H1 (cell line): Measurements from ENCODE around the gene FXYD5. TPM values are rescaled to one million over a fixed set of nuclear protein-coding genes. Genes with fewer than 3 reads are reported as not detected.
"Not testable (repeated sequence)": the region's sequence is repeated elsewhere in the genome, so short reads cannot be mapped to it uniquely, and the experiment has no call there.

ENCODE experiments used
- CTCF ChIA-PET: fragments of 300-600 bp; sonication (Branson Sonifier 250); formaldehyde crosslinking; loops from one replicate; lab custom pipeline; 2021; ENCODE audit not compliant: partially characterized antibody; lab: Charles Lee
- POLR2A ChIA-PET: fragments of 300-600 bp; sonication (Branson Sonifier 250); formaldehyde crosslinking; loops from one replicate; lab custom pipeline; 2021; ENCODE audit warnings: inconsistent platforms; ENCODE audit not compliant: partially characterized antibody; lab: Charles Lee
- DNase-seq, 2 experiments: peaks; one replicate each; pipeline versions ENCODE4 v3.0.0 to v3.0.0-alpha.2; 2010 to 2022; ENCODE audit warnings: low spot score in 2 of 2, low read depth in 1 of 2, mixed read lengths in 1 of 2
- FAIRE-seq: peaks from 2 replicates; lab custom pipeline; 2011; peaks lifted over from hg19 to GRCh38; lab: Jason Lieb, UNC
- H2AFZ ChIP-seq: 2 replicates; pipeline ENCODE4 v1.8.1; 2012; ENCODE audit warnings: low read length, inconsistent platforms
- H2AK5ac ChIP-seq: 2 replicates; pipeline ENCODE4 v1.6.1; 2013; ENCODE audit warnings: low read depth, low read length
- H2BK120ac ChIP-seq: replicated peaks from 2 replicates; pipeline ENCODE3; 2013; ENCODE audit warnings: low read depth, low read length, inconsistent platforms
- H2BK12ac ChIP-seq: 2 replicates; pipeline ENCODE4 v1.6.1; 2013; ENCODE audit warnings: low read depth, low read length
- H2BK15ac ChIP-seq: 2 replicates; pipeline ENCODE4 v1.6.1; 2013; ENCODE audit warnings: low read length
- H2BK20ac ChIP-seq: 2 replicates; pipeline ENCODE4 v1.6.1; 2013; ENCODE audit warnings: low read length
- H2BK5ac ChIP-seq: 2 replicates; pipeline ENCODE4 v1.6.1; 2013; ENCODE audit warnings: low read depth, low read length
- H3K14ac ChIP-seq: 2 replicates; pipeline ENCODE4 v1.6.1; 2013; ENCODE audit warnings: inconsistent platforms; ENCODE audit not compliant: insufficient read length
- H3K18ac ChIP-seq: 2 replicates; pipeline ENCODE4 v1.6.1; 2013; ENCODE audit warnings: low read length; ENCODE audit errors: extremely low read depth
- H3K23ac ChIP-seq: 2 replicates; pipeline ENCODE4 v1.6.1; 2013; ENCODE audit warnings: inconsistent platforms; ENCODE audit not compliant: insufficient read length
- H3K23me2 ChIP-seq: 2 replicates; pipeline ENCODE4 v1.6.1; 2013; ENCODE audit warnings: low read depth, low read length
- H3K27ac ChIP-seq: 2 replicates; pipeline ENCODE4 v1.6.1; 2011; ENCODE audit warnings: low read depth, low read length, inconsistent platforms
- H3K27me3 ChIP-seq, 4 experiments: replicated peaks in 1 of 4; 1 replicate in 1 of 4; 2 replicates in 3 of 4; pipeline versions ENCODE4 v1.6.1 to v1.8.1; 2011 to 2013; ENCODE audit warnings: low read length in 3 of 4, mild to moderate bottlenecking in 3 of 4, inconsistent platforms in 2 of 4, mixed read lengths in 2 of 4, moderate library complexity in 1 of 4; ENCODE audit not compliant: control insufficient read depth in 3 of 4, insufficient read depth in 3 of 4; ENCODE audit errors: extremely low read depth in 1 of 4
- H3K36me3 ChIP-seq, 4 experiments: 2 replicates each; pipeline versions ENCODE4 v1.6.1 to v1.8.1; 2011 to 2013; ENCODE audit warnings: mild to moderate bottlenecking in 4 of 4, low read length in 3 of 4, moderate library complexity in 2 of 4, control low read depth in 1 of 4, inconsistent platforms in 1 of 4; ENCODE audit not compliant: insufficient read depth in 4 of 4, control insufficient read depth in 2 of 4
- H3K4ac ChIP-seq: replicated peaks from 2 replicates; pipeline ENCODE3; 2013; ENCODE audit warnings: low read length, low read depth, mixed read lengths, inconsistent platforms; ENCODE audit not compliant: insufficient read length
- H3K4me1 ChIP-seq, 4 experiments: replicated peaks in 1 of 4; 1 replicate in 1 of 4; 2 replicates in 3 of 4; pipeline versions ENCODE4 v1.6.1 to v1.8.1; 2011 to 2013; ENCODE audit warnings: low read length in 3 of 4, inconsistent platforms in 2 of 4, mixed read lengths in 1 of 4; ENCODE audit not compliant: insufficient read depth in 4 of 4, control insufficient read depth in 3 of 4
- H3K4me2 ChIP-seq, 2 experiments: 2 replicates each; pipeline versions ENCODE4 v1.6.1 to v1.8.1; 2011 to 2013; ENCODE audit warnings: low read depth in 2 of 2, low read length in 2 of 2, control low read depth in 1 of 2, inconsistent platforms in 1 of 2, mild to moderate bottlenecking in 1 of 2; ENCODE audit not compliant: insufficient read depth in 1 of 2
- H3K4me3 ChIP-seq, 4 experiments: fragments of 200-600, 300-600 bp in 1 of 4; sonication (generic), shearing (Covaris generic), sonication (Bioruptor Twin) in 1 of 4; 2 replicates each; pipeline versions ENCODE4 v1.5.1 to v1.8.1; 2011 to 2016; ENCODE audit warnings: low read length in 4 of 4, low read depth in 3 of 4, control low read depth in 2 of 4, inconsistent platforms in 2 of 4, mild to moderate bottlenecking in 2 of 4, mixed read lengths in 1 of 4, moderate library complexity in 1 of 4; ENCODE audit not compliant: insufficient read depth in 2 of 4; ENCODE audit errors: extremely low read depth in 1 of 4
- H3K56ac ChIP-seq: replicated peaks from 2 replicates; pipeline ENCODE3; 2013; ENCODE audit warnings: low read depth, mild to moderate bottlenecking, mixed read lengths, low read length, inconsistent platforms; ENCODE audit not compliant: insufficient read length
- H3K79me1 ChIP-seq: 2 replicates; pipeline ENCODE4 v1.6.1; 2013; ENCODE audit warnings: low read depth, low read length, control low read depth
- H3K79me2 ChIP-seq, 2 experiments: 2 replicates each; pipeline versions ENCODE4 v1.6.1 to v1.8.1; 2012 to 2013; ENCODE audit warnings: low read length in 2 of 2, mild to moderate bottlenecking in 2 of 2, inconsistent platforms in 1 of 2; ENCODE audit not compliant: insufficient read depth in 2 of 2, control insufficient read depth in 1 of 2
- H3K9ac ChIP-seq, 4 experiments: replicated peaks in 1 of 4; 1 replicate in 1 of 4; 2 replicates in 3 of 4; pipeline versions ENCODE4 v1.6.1 to v1.8.1; 2011 to 2013; ENCODE audit warnings: low read depth in 3 of 4, low read length in 3 of 4, control low read depth in 2 of 4, mild to moderate bottlenecking in 2 of 4, moderate library complexity in 2 of 4, inconsistent platforms in 1 of 4; ENCODE audit errors: extremely low read depth in 1 of 4
- H3K9me3 ChIP-seq, 2 experiments: 2 replicates each; pipeline versions ENCODE4 v1.6.1 to v1.8.1; 2012 to 2013; ENCODE audit warnings: mild to moderate bottlenecking in 2 of 2, moderate library complexity in 2 of 2, control low read depth in 1 of 2, inconsistent platforms in 1 of 2, low read depth in 1 of 2, low read length in 1 of 2, mixed read lengths in 1 of 2; ENCODE audit not compliant: insufficient read depth in 2 of 2
- H4K20me1 ChIP-seq, 2 experiments: replicated peaks in 1 of 2; 2 replicates each; pipeline versions ENCODE3 to v1.8.1; 2011 to 2013; ENCODE audit warnings: inconsistent platforms in 2 of 2, low read length in 2 of 2, mild to moderate bottlenecking in 1 of 2; ENCODE audit not compliant: insufficient read depth in 2 of 2, control insufficient read depth in 1 of 2
- H4K5ac ChIP-seq: 2 replicates; pipeline ENCODE4 v1.6.1; 2013; ENCODE audit warnings: low read length, low read depth, mixed read lengths, inconsistent platforms; ENCODE audit not compliant: insufficient read length
- H4K8ac ChIP-seq: 2 replicates; pipeline ENCODE4 v1.8.0; 2013; ENCODE audit warnings: mild to moderate bottlenecking, moderate library complexity, low read length, inconsistent platforms; ENCODE audit not compliant: insufficient read depth; ENCODE audit errors: extremely low read depth
- H4K91ac ChIP-seq: replicated peaks from 2 replicates; pipeline ENCODE3; 2013; ENCODE audit warnings: low read length, mixed read lengths, inconsistent platforms; ENCODE audit not compliant: insufficient read length
- EGR1 ChIP-seq: IDR thresholded peaks from 2 replicates; pipeline ENCODE4 v1.6.1; 2011; ENCODE audit warnings: low read depth, low read length, borderline replicate concordance
- JUN ChIP-seq: IDR thresholded peaks from 2 replicates; pipeline ENCODE4 v1.6.1; 2011; ENCODE audit warnings: low read depth, mild to moderate bottlenecking, improper control_type of control experiment, low read length
- POLR2AphosphoS5 ChIP-seq: IDR thresholded peaks from 2 replicates; pipeline ENCODE4 v1.6.1; 2011; ENCODE audit warnings: low read depth, low read length
- TCF12 ChIP-seq: IDR thresholded peaks from 2 replicates; pipeline ENCODE4 v1.6.1; 2011; ENCODE audit warnings: low read depth, mild to moderate bottlenecking, low read length
- WGBS, 2 experiments: shearing (Covaris generic) in 1 of 2; methylation state at CpG; one replicate each; pipeline versions ENCODE4 v1.1.6 to v1.1.7; 2013 to 2015; ENCODE audit warnings: low lambda C conversion rate in 2 of 2, mixed read lengths in 2 of 2, inconsistent platforms in 1 of 2, low coverage in 1 of 2, missing lambda C conversion rate in 1 of 2; ENCODE audit not compliant: insufficient replicate concordance in 2 of 2, insufficient coverage in 1 of 2, insufficient read length in 1 of 2; ENCODE audit errors: extremely low coverage in 1 of 2, missing lambda C conversion rate in 1 of 2; 5-methylcytosine and 5-hydroxymethylcytosine counted together
- polyA plus RNA-seq, 7 experiments: library from polyadenylated mRNA; depleted of rRNA in 3 of 7; stranded (reverse) in 5 of 7; unstranded in 2 of 7; fragments of >200 nt in 5 of 7; fragments of 200-250 nt in 2 of 7; gene quantifications; 1 replicate in 5 of 7; 2 replicates in 1 of 7; 4 replicates in 1 of 7; pipeline versions ENCODE4 v1.2.1 to v1.2.3, GENCODE V29; 2011 to 2013; ENCODE audit warnings: missing spikeins in 2 of 7, mixed read lengths in 2 of 7
- total RNA-seq: library from RNA; stranded (reverse); fragmentation: NEBNext Ultra II Directional; extraction: Animal tissue kit (Norgen Biotek cat#: 25700); gene quantifications from 2 replicates; pipeline ENCODE4 v1.2.1, GENCODE V29; 2021

Gene FXYD5
- total and polyA plus RNA-seq, 2 of the 8 experiments (the other 6 are each of a cell fraction or from before 2014, with no cell fraction given), result 99.0 to 191 TPM

- TF ChIP-seq TCF12 (no peak), JUN (no peak), POLR2AphosphoS5 (no peak), EGR1 (no peak)
- TF ChIP-seq, all 59 proteins: peak for 0
These were observed 26.0 kb upstream of the FXYD5 start (continued) for GRCh38 chr19:35128398-35129057.

- H2BK120ac ChIP-seq, H3K36me3 ChIP-seq, H3K4ac ChIP-seq, H2BK15ac ChIP-seq, POLR2A ChIA-PET, H3K9me3 ChIP-seq, H2AK5ac ChIP-seq, H3K79me2 ChIP-seq, H3K14ac ChIP-seq, H3K4me1 ChIP-seq, H3K4me2 ChIP-seq, H2BK5ac ChIP-seq, H4K91ac ChIP-seq, H2BK12ac ChIP-seq, DNase-seq, H3K56ac ChIP-seq, H3K9ac ChIP-seq, H4K20me1 ChIP-seq, H3K4me3 ChIP-seq, H2AFZ ChIP-seq, H3K27me3 ChIP-seq, H4K8ac ChIP-seq, FAIRE-seq, H3K18ac ChIP-seq, H2BK20ac ChIP-seq, H3K23me2 ChIP-seq, H3K27ac ChIP-seq, H3K23ac ChIP-seq, H3K79me1 ChIP-seq, H4K5ac ChIP-seq: not testable (repeated sequence)
- CTCF ChIA-PET, result interaction anchor here (0.8 to 1.6 kb wide), 2 partner anchors 12 to 15 kb away, joined by 3 read pairs; no protein-coding TSS in a partner anchor
- WGBS, 2 experiments, result 80% methylated on average over 14 of the region's 14 CpGs; no CpG with 5 or more reads in 1 of the 2 experiments
These were observed 24.7 kb upstream of the FXYD5 start for GRCh38 chr19:35129724-35130274.
